GM18909 (cell line): Measurements from ENCODE around the gene CASKIN1.
"Not testable (repeated sequence)": the region's sequence is repeated elsewhere in the genome, so short reads cannot be mapped to it uniquely, and the experiment has no call there.

ENCODE experiments used
- ATAC-seq: cut with Tn5 transposase; IDR thresholded peaks from one replicate; pipeline ENCODE4 v1.9.1; 2021; ENCODE audit warnings: mild to moderate bottlenecking; ENCODE audit not compliant: unreplicated experiment, poor library complexity

The CASKIN1 gene

GRCh38 chr16:2147981-2148671, 48.3 kb downstream of the CASKIN1 start, which contains the start of gene RAB26:
Gene RAB26 (plus strand): TSS chr16:2148625. CDS start chr16:2148784, 159 bp downstream.
- no peak for ATAC-seq

- no peak for ATAC-seq
Observed at GRCh38 chr16:2147378-2147777, 49.0 kb downstream of the CASKIN1 start.

GRCh38 chr16:2145843-2146242, 50.6 kb downstream of the CASKIN1 start:
- no peak for ATAC-seq

DNA sequence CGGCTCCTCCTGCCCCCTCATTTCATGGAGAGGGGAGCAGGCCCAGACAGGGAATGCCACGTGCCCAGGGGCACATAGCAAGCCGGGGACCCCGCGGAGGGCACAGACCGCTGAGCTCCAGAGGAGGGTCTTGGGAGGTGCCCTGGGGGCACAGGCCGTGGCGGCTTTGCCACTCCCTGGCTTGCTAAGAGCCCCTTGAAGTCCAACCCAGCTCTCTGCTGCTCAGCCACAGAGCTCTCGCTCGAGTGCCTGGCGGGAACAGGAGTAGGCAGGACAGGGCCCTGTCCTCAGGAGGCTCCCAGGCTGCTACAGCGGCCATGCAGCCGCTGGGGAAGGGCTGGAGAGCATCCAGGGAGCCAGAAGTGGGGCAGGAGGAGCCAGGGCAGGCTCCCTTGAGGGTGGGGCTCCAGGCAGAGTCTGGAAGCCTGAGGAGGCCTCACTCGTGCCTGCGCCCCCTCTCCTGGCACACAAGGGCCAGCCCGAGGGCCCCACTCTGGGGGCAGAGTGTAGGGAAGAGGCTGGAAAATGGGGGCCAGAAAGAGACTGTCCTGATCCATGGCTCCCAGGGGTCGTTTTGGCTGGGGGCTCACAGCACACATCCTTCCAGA, 52.4 kb downstream of the CASKIN1 start:
- no peak for ATAC-seq

- ATAC-seq, result no peak
Observed at GRCh38 chr16:2142942-2143877, 53.2 kb downstream of the CASKIN1 start.

DNA sequence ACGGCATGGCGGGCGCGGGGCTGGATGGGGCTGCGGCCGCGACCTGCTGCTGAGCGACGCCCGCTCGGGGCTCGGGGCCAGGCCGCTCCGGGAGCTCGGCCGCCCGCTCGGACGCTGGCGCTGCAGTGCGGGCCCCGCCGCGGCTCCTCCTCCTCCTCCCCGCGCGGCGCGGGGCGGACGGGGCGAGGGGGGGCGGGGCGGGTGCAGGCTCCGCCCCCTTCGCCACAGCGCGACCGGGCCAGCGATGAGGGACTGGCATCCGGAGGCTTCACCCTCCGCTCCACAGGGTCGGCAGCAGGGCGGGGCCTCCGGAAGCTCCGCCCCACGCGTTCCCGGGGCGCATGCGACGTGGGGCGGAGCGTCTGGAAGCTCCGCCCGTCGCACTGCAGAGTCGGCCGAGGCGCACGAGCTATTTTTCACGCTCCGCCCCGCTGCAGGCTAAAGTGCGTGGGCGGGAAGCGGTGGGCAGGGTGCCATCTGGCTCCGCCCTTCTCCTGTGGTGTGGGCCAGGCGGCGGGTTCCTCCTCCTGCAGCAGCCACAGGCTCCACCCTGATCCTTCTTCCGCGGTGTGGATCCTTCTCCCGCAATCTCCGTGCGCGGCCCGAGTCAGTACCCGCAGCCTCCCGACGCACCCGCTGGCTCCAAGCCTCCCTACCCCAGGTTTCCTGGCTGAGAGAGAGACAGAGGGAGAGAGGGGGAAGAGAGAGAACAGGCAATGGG, 60.5 kb downstream of the CASKIN1 start, which contains the start of gene PKD1:
PKD1 (minus strand) TSS at position 129 of the 721 bp plus-strand sequence. CDS start 209 bp downstream, outside the sequence.
- not testable (repeated sequence) for ATAC-seq

DNA sequence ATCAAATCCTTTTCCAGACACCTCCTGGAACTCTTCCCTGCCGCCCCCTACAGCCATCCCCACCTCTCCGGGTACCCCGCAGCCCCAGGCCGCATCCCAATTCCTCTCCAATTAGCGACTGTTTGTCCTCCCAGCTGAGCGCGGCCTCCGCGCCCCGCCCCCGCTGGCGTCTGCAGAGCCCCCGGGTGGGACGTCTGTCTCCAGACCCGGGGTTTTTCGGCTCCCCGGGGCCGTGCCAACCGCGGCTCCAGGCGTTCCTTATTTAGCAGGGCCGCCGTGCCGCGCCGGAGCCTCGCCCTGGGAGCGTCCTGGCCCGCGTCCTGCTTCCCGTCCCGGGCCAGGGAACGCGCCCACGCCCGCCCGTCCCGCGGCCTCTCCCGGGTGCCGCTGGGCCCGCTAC, 61.3 kb downstream of the CASKIN1 start:
- ATAC-seq, result not testable (repeated sequence)

- ATAC-seq, result not testable (repeated sequence)
Observed at GRCh38 chr16:2133797-2134196, 62.6 kb downstream of the CASKIN1 start.

DNA sequence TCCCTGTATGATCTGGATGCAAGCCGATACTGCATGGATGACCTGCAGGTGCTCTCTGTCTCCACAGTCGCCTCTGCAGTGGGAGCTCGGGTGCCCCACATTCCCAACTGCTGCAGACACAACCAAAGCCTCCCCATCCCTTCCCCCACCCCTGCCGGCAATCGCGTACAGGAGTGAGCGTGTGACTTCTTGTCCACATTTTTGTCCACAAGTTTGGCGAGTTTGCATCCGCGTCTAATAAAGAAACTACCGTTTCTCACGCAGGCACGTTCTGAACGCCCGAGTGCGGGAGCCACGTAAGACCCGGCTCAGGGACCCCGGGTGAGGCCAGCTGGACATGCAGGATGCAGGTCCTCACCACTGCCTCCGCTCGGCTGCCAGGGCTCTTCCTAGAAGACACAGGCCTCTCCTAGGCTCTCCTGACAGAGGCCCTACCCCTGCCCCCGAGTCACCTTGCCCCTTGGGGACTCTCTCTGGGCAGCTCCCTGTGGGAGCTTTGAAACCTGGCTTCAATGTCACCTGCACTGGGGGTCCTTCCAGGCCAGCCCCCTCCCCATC, 66.4 kb downstream of the CASKIN1 start:
- not testable (repeated sequence) for ATAC-seq

GRCh38 chr16:2129251-2129650, 67.2 kb downstream of the CASKIN1 start:
- ATAC-seq, result not testable (repeated sequence)

DNA sequence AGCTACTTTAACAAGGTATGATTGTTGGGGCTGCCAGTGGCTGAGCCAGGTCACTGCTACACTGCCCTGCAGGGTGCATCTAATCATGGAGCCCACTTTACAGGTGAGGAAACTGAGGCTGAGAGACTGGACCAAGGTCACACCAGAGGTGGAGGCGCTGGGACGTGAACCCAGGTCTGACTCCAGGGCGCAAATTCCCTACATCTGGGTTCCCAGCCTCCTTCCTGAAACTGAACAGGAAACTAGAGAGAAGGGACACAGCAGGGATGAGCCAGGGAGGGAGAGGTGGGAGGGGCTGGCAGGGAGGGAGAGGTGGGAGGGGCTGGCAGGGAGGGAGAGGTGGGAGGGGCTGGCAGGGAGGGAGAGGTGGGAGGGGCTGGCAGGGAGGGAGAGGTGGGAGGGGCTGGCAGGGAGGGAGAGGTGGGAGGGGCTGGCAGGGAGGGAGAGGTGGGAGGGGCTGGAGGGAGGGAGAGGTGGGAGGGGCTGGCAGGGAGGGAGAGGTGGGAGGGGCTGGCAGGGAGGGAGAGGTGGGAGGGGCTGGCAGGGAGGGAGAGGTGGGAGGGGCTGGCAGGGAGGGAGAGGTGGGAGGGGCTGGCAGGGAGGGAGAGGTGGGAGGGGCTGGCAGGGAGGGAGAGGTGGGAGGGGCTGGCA, 68.7 kb downstream of the CASKIN1 start:
- ATAC-seq, result not testable (repeated sequence)
